Measurements from ENCODE around the gene EMC8. TPM values are rescaled to one million over a fixed set of nuclear protein-coding genes. Genes with fewer than 3 reads are reported as not detected.

Gene EMC8
- total and polyA plus RNA-seq, 10 of the 15 experiments (the other 5 are each of a cell fraction or from before 2014, with no cell fraction given), result 7.8 to 62.0 (median 33.5) TPM

DNA sequence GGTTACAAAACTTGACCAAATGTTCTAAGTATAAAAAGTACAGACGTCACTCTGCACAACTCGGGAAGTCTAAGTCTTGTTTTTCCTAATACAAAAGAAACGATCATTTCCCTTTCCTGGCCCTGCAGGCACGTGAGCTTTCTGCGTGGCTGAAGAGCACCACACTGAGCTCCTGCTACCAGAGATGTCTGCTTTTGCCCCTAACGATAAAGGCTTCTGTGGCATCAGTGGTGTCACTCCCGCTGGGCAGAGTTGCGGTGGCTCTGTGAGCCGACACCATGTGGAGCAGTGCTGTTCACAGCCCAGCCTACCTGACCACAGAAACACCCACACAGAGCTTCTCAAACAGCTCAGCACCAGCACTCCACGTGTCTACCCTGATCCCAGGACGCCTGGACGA lies 20.5 kb downstream of the EMC8 start:
- FAIRE-seq (no peak), DNase-seq (ENCODE audit: low read depth, low spot score) (no peak), ATAC-seq (no peak)
- WGBS (ENCODE audit: insufficient coverage, insufficient replicate concordance, low lambda C conversion rate, missing lambda C conversion rate), result 50% methylated on average over 12 of the region's 12 CpGs
- no peaks in the 10 kb centered on the region for H3K27me3 ChIP-seq (replicated peaks in 1 of 2; ENCODE audit: control insufficient read depth in 2 of 2, insufficient read depth in 2 of 2, low read length in 1 of 2)
- peaks cover 13 to 18% of the 10 kb centered on the region in 2 experiments; a peak in 3 of 4 replicates for H3K36me3 ChIP-seq (ENCODE audit: control insufficient read depth in 2 of 2, insufficient read depth in 2 of 2, low read length in 1 of 2)
- H2AFZ ChIP-seq (ENCODE audit: control insufficient read depth, low read depth, low read length), result no peak overlapping the region
- no peak overlapping the region for H3K27ac ChIP-seq (ENCODE audit: control insufficient read depth, insufficient read depth)
- in situ Hi-C loops (cut with MboI), result no loop called here
- POLR2A ChIA-PET, result no interaction called here
- no peaks in the 10 kb centered on the region for H3K79me2 ChIP-seq (ENCODE audit: control insufficient read depth, insufficient read depth, low read length)
- RAD21 ChIA-PET (ENCODE audit: unreplicated experiment), result no interaction called here
- no peak overlapping the region for H3K4me2 ChIP-seq (ENCODE audit: control insufficient read depth, insufficient read depth)
- no peaks in the 10 kb centered on the region for H4K20me1 ChIP-seq (ENCODE audit: control insufficient read depth, insufficient read depth)
- no peak overlapping the region for H3K9ac ChIP-seq (ENCODE audit: control insufficient read depth, insufficient read depth, low read length)
- H3K9me3 ChIP-seq (replicated peaks; ENCODE audit: control insufficient read depth, insufficient read depth, low read length), result no peaks in the 10 kb centered on the region
- no peaks in the 10 kb centered on the region for H3K4me1 ChIP-seq (ENCODE audit: control insufficient read depth, insufficient read depth, low read length)
- intact Hi-C loops (cut with micrococcal nuclease; ENCODE audit: unreplicated experiment), result no loop called here
- CTCF ChIA-PET, result no interaction called here
- H3K4me3 ChIP-seq, result no peak overlapping the region
- TF ChIP-seq MYC (IDR thresholded peaks at IDR 0.05; ENCODE audit: insufficient read depth, insufficient read length, insufficient replicate concordance, low read length, severe bottlenecking), result no peak
- TF ChIP-seq, protein P1, sequence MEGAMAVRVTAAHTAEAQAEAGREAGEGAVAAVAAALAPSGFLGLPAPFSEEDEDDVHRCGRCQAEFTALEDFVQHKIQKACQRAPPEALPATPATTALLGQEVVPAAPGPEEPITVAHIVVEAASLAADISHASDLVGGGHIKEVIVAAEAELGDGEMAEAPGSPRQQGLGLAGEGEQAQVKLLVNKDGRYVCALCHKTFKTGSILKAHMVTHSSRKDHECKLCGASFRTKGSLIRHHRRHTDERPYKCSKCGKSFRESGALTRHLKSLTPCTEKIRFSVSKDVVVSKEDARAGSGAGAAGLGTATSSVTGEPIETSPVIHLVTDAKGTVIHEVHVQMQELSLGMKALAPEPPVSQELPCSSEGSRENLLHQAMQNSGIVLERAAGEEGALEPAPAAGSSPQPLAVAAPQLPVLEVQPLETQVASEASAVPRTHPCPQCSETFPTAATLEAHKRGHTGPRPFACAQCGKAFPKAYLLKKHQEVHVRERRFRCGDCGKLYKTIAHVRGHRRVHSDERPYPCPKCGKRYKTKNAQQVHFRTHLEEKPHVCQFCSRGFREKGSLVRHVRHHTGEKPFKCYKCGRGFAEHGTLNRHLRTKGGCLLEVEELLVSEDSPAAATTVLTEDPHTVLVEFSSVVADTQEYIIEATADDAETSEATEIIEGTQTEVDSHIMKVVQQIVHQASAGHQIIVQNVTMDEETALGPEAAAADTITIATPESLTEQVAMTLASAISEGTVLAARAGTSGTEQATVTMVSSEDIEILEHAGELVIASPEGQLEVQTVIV (IDR thresholded peaks at IDR 0.05; ENCODE audit: borderline replicate concordance, partially characterized antibody), result no peak
- TF ChIP-seq, protein P2, sequence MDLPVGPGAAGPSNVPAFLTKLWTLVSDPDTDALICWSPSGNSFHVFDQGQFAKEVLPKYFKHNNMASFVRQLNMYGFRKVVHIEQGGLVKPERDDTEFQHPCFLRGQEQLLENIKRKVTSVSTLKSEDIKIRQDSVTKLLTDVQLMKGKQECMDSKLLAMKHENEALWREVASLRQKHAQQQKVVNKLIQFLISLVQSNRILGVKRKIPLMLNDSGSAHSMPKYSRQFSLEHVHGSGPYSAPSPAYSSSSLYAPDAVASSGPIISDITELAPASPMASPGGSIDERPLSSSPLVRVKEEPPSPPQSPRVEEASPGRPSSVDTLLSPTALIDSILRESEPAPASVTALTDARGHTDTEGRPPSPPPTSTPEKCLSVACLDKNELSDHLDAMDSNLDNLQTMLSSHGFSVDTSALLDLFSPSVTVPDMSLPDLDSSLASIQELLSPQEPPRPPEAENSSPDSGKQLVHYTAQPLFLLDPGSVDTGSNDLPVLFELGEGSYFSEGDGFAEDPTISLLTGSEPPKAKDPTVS (IDR thresholded peaks at IDR 0.05; ENCODE audit: low read depth, low read length), result no peak
- no peak for TF ChIP-seq STAT1 (conservative IDR thresholded peaks at IDR 0.05)
- no peak for TF ChIP-seq ZZZ3 (IDR thresholded peaks at IDR 0.05; ENCODE audit: control insufficient read depth, insufficient read length, low read depth)
- TF ChIP-seq IRF4 (IDR thresholded peaks at IDR 0.05; ENCODE audit: low read depth, low read length), result no peak
- no peak for TF ChIP-seq POLR2A (IDR thresholded peaks at IDR 0.05; ENCODE audit: low read depth, low read length)
- TF ChIP-seq NBN (IDR thresholded peaks at IDR 0.05), result no peak
- no peak for TF ChIP-seq CREB1 (IDR thresholded peaks at IDR 0.05; ENCODE audit: low read depth)
- no peak for TF ChIP-seq RAD21 (IDR thresholded peaks at IDR 0.05; ENCODE audit: insufficient read depth, low read depth, low read length)
- SMC1A ChIA-PET (ENCODE audit: uncharacterized antibody, unreplicated experiment), result interaction anchor here (0.5 kb wide), 1 partner anchor 1244 kb away, joined by 3 read pairs; no protein-coding TSS in a partner anchor
- BruUV-seq (replicated peaks), result no TSS peak

All from GM12878 (cell line).